ENCODE data around the gene VAMP3. TPM values are rescaled to one million over a fixed set of nuclear protein-coding genes. Genes with fewer than 3 reads are reported as not detected.

The VAMP3 gene
- total and polyA plus RNA-seq, 2 donors (not counting 1 experiment from before 2014, with no cell fraction given), result 22.4 to 49.6 TPM

- no peak overlapping the region for H3K27ac ChIP-seq (ENCODE audit: low read length in 2 of 2)
- H3K27me3 Mint-ChIP-seq, result peaks cover 4% of the 10 kb centered on the region
- peaks cover 5% of the 10 kb centered on the region for H3K9me3 Mint-ChIP-seq (ENCODE audit: insufficient read depth)
- no CpG with 5 or more reads among the region's 1 CpG for WGBS (ENCODE audit: insufficient coverage)
- ATAC-seq (ENCODE audit: low read depth), result no peak
- H3K4me2 ChIP-seq (replicated peaks; ENCODE audit: low read depth, low read length, poor library complexity, severe bottlenecking), result no peak overlapping the region
- H3K36me3 ChIP-seq (replicated peaks in 1 of 2; ENCODE audit: control extremely low read depth in 1 of 2, control insufficient read depth in 1 of 2, extremely low read depth in 1 of 2, insufficient read depth in 2 of 2, low read length in 1 of 2), result peaks cover 0 to 11% of the 10 kb centered on the region in 2 experiments
- DNase-seq, result peak; percentile 39
- H3K79me2 ChIP-seq (ENCODE audit: control insufficient read depth, insufficient read depth, low read length), result no peaks in the 10 kb centered on the region
- no peak overlapping the region for H3K4me3 ChIP-seq (ENCODE audit: control extremely low read depth in 1 of 5, extremely low read depth in 1 of 5, insufficient read depth in 1 of 5, low read depth in 2 of 5, low read length in 4 of 5)
- H2AFZ ChIP-seq (ENCODE audit: insufficient read depth, low read depth, low read length, poor library complexity, severe bottlenecking), result no peak overlapping the region
- H3K4me1 ChIP-seq (ENCODE audit: control insufficient read depth in 2 of 2, insufficient read depth in 2 of 2, low read length in 2 of 2), result no peaks in the 10 kb centered on the region
- H3K4me3 Mint-ChIP-seq, result no peak overlapping the region
- H3K27me3 ChIP-seq (replicated peaks in 1 of 4; ENCODE audit: control extremely low read depth in 1 of 4, control insufficient read depth in 3 of 4, insufficient read depth in 4 of 4, low read length in 3 of 4), result no peaks in the 10 kb centered on the region
- intact Hi-C loops (cut with micrococcal nuclease), result loop anchor here (1.0 kb wide), 1 partner anchor 94 kb away; no protein-coding TSS in a partner anchor
- no peak overlapping the region for H3K27ac Mint-ChIP-seq
- no peaks in the 10 kb centered on the region for H4K20me1 ChIP-seq (ENCODE audit: control insufficient read depth, insufficient read depth, low read length, poor library complexity, severe bottlenecking)
- peaks cover 0 to 4% (median 3%) of the 10 kb centered on the region in 3 donors for H3K9me3 ChIP-seq (ENCODE audit: control extremely low read depth in 1 of 3, control insufficient read depth in 2 of 3, insufficient read depth in 1 of 3, low read length in 2 of 3)
- ChIA-PET POLR2A (interaction anchor here (0.7 kb wide), 1 partner anchor 194 kb away, joined by 6 read pairs; no protein-coding TSS in a partner anchor), CTCF (interaction anchor here (0.7 to 1.6 kb wide), 14 partner anchors 9 to 539 kb away, joined by 3 to 12 read pairs (median 3); no protein-coding TSS in a partner anchor)
- no peak overlapping the region for H3K9ac ChIP-seq (ENCODE audit: low read length)
- H3K4me1 Mint-ChIP-seq, result no peaks in the 10 kb centered on the region
- no peak for TF ChIP-seq EZH2 (IDR thresholded peaks at IDR 0.05; ENCODE audit: borderline replicate concordance, insufficient read depth, low read depth, low read length, poor library complexity, severe bottlenecking)
- TF ChIP-seq CTCF (IDR thresholded peaks at IDR 0.05), result peak; percentile 72
Observed at GRCh38 chr1:7808253-7808844, 37.3 kb downstream of the VAMP3 start.

GRCh38 chr1:7809742-7810141 lies 38.6 kb downstream of the VAMP3 start:
- peaks cover 4% of the 10 kb centered on the region for H3K27me3 Mint-ChIP-seq
- Histone ChIP-seq H4K20me1 (ENCODE audit: control insufficient read depth, insufficient read depth, low read length, poor library complexity, severe bottlenecking) (no peaks in the 10 kb centered on the region), H3K9me3 (ENCODE audit: control extremely low read depth in 1 of 3, control insufficient read depth in 2 of 3, insufficient read depth in 1 of 3, low read length in 2 of 3) (peaks cover 3 to 13% (median 7%) of the 10 kb centered on the region in 3 donors), H3K27me3 (replicated peaks in 1 of 4; ENCODE audit: control extremely low read depth in 1 of 4, control insufficient read depth in 3 of 4, insufficient read depth in 4 of 4, low read length in 3 of 4) (no peaks in the 10 kb centered on the region), H3K27ac (ENCODE audit: low read length in 2 of 2) (no peak overlapping the region), H3K4me3 (ENCODE audit: control extremely low read depth in 1 of 5, extremely low read depth in 1 of 5, insufficient read depth in 1 of 5, low read depth in 2 of 5, low read length in 4 of 5) (no peak overlapping the region), H2AFZ (ENCODE audit: insufficient read depth, low read depth, low read length, poor library complexity, severe bottlenecking) (no peak overlapping the region), H3K9ac (ENCODE audit: low read length) (no peak overlapping the region), H3K4me1 (ENCODE audit: control insufficient read depth in 2 of 2, insufficient read depth in 2 of 2, low read length in 2 of 2) (no peaks in the 10 kb centered on the region), H3K36me3 (replicated peaks in 1 of 2; ENCODE audit: control extremely low read depth in 1 of 2, control insufficient read depth in 1 of 2, extremely low read depth in 1 of 2, insufficient read depth in 2 of 2, low read length in 1 of 2) (peaks cover 0 to 13% of the 10 kb centered on the region in 2 experiments), H3K79me2 (ENCODE audit: control insufficient read depth, insufficient read depth, low read length) (no peaks in the 10 kb centered on the region), H3K4me2 (replicated peaks; ENCODE audit: low read depth, low read length, poor library complexity, severe bottlenecking) (no peak overlapping the region)
- H3K4me3 Mint-ChIP-seq, result no peak overlapping the region
- DNase-seq (no peak), ATAC-seq (ENCODE audit: low read depth) (no peak)
- H3K27ac Mint-ChIP-seq, result no peak overlapping the region
- H3K4me1 Mint-ChIP-seq, result no peaks in the 10 kb centered on the region
- H3K9me3 Mint-ChIP-seq (ENCODE audit: insufficient read depth), result peaks cover 13% of the 10 kb centered on the region
- CTCF ChIA-PET, result interaction anchor here (0.6 kb wide), 1 partner anchor 36 kb away, joined by 3 read pairs; no protein-coding TSS in a partner anchor
- intact Hi-C loops (cut with micrococcal nuclease), result no loop called here
- TF ChIP-seq EZH2 (IDR thresholded peaks at IDR 0.05; ENCODE audit: borderline replicate concordance, insufficient read depth, low read depth, low read length, poor library complexity, severe bottlenecking) (no peak), CTCF (IDR thresholded peaks at IDR 0.05) (no peak)
- 97% methylated on average over 11 of the region's 13 CpGs for WGBS (ENCODE audit: insufficient coverage)
- POLR2A ChIA-PET, result no interaction called here
